ENCODE data around the gene CELA1.

GRCh38 chr12:51369581-51369980, 23.1 kb upstream of the CELA1 start:
- TF ChIP-seq CTCF (IDR thresholded peaks at IDR 0.05): no peak
- TF ChIP-seq POLR2A (IDR thresholded peaks at IDR 0.05): no peak
